ENCODE data around the gene KIAA1671. TPM values are rescaled to one million over a fixed set of nuclear protein-coding genes. Genes with fewer than 3 reads are reported as not detected.

KIAA1671 gene
- total and polyA plus RNA-seq, 9 of the 15 experiments (the other 6 are each of a cell fraction or from before 2014, with no cell fraction given) = under 0.01 to 0.11 (median 0.02) TPM; not detected in 5

DNA sequence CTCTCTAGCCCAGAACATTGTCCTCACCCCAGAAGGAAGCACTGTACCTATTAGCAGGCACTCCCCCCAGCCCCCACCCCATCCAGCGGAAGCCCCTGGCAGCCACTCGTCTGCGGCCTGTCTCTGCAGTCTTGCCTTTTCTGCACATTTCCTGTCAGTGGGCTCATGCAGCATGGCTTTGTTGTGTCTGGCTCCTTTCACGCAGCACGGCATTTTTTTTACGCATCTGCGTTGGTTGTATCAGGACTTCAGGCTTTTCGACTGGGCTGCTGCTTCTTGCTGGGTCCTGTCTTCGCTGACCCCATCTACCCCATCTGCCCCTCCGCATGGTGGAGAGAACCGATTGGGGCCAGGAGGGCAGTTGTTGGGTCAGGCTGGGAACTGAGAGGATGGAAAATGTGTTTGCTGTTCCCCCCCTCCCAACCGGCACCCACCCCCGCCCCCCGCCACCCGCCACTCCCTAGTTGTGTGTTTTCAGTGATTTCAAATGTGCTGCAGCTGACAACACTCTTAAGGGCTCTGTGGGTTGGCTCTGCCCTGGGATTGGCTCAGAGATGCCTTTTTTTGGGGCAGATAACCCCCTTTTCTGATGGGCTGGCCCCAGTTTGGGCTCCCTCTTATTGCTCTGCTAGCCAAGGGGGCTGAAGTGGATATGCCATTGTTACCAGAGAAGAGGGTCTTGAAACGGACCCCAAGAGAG, 110.0 kb downstream of the KIAA1671 start:
- FAIRE-seq (no peak), ATAC-seq (no peak), DNase-seq (ENCODE audit: extremely low read depth in 1 of 4, low spot score in 3 of 4) (no peak)
- CTCF ChIA-PET (ENCODE audit: low intra/inter-chr PET ratio) = no interaction called here
- H3K79me2 ChIP-seq (ENCODE audit: control insufficient read depth, insufficient read depth, low read length) = no peaks in the 10 kb centered on the region
- no peak overlapping the region for H3K9ac ChIP-seq (ENCODE audit: insufficient read depth in 1 of 2, low read depth in 2 of 2, low read length in 2 of 2)
- H3K9me3 ChIP-seq (replicated peaks; ENCODE audit: control insufficient read depth, insufficient read depth, low read depth, low read length) = no peaks in the 10 kb centered on the region
- H3K36me3 ChIP-seq (ENCODE audit: control insufficient read depth, insufficient read depth, low read length) = no peaks in the 10 kb centered on the region
- intact Hi-C loops (cut with micrococcal nuclease) (no loop called here), in situ Hi-C loops (cut with MboI) (no loop called here)
- H3K27ac ChIP-seq (ENCODE audit: extremely low read depth, low read depth, low read length) = no peak overlapping the region
- H3K9me1 ChIP-seq (ENCODE audit: control insufficient read depth, insufficient read depth, low read length) = no peaks in the 10 kb centered on the region
- H4K20me1 ChIP-seq (replicated peaks; ENCODE audit: control insufficient read depth, insufficient read depth, low read length) = no peaks in the 10 kb centered on the region
- no peak for TF ChIP-seq EP300 (IDR thresholded peaks at IDR 0.05; ENCODE audit: low read length)
- no peak for TF ChIP-seq TBP (optimal IDR thresholded peaks at IDR 0.05; ENCODE audit: low read depth, low read length)
- no peak for TF ChIP-seq ZNF274 (IDR thresholded peaks at IDR 0.05; ENCODE audit: borderline replicate concordance, low read depth, low read length)
- no peak for TF ChIP-seq LCOR (CRISPR knock-in tag; IDR thresholded peaks at IDR 0.05)
- TF ChIP-seq, protein P1, sequence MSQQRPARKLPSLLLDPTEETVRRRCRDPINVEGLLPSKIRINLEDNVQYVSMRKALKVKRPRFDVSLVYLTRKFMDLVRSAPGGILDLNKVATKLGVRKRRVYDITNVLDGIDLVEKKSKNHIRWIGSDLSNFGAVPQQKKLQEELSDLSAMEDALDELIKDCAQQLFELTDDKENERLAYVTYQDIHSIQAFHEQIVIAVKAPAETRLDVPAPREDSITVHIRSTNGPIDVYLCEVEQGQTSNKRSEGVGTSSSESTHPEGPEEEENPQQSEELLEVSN (IDR thresholded peaks at IDR 0.05; ENCODE audit: borderline replicate concordance in 1 of 2, extremely low read depth in 1 of 2, insufficient read depth in 1 of 2, insufficient read length in 1 of 2, low read depth in 1 of 2, low read length in 1 of 2, poor library complexity in 1 of 2, severe bottlenecking in 1 of 2) = no peak
- no peak for TF ChIP-seq CBFA2T3 (IDR thresholded peaks at IDR 0.05)
- TF ChIP-seq SREBF1 (IDR thresholded peaks at IDR 0.05; ENCODE audit: borderline replicate concordance, low read depth, low read length) = no peak
- TF ChIP-seq, protein P2, sequence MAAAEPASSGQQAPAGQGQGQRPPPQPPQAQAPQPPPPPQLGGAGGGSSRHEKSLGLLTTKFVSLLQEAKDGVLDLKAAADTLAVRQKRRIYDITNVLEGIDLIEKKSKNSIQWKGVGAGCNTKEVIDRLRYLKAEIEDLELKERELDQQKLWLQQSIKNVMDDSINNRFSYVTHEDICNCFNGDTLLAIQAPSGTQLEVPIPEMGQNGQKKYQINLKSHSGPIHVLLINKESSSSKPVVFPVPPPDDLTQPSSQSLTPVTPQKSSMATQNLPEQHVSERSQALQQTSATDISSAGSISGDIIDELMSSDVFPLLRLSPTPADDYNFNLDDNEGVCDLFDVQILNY (CRISPR knock-in tag; IDR thresholded peaks at IDR 0.05) = no peak
- TF ChIP-seq, protein P3, sequence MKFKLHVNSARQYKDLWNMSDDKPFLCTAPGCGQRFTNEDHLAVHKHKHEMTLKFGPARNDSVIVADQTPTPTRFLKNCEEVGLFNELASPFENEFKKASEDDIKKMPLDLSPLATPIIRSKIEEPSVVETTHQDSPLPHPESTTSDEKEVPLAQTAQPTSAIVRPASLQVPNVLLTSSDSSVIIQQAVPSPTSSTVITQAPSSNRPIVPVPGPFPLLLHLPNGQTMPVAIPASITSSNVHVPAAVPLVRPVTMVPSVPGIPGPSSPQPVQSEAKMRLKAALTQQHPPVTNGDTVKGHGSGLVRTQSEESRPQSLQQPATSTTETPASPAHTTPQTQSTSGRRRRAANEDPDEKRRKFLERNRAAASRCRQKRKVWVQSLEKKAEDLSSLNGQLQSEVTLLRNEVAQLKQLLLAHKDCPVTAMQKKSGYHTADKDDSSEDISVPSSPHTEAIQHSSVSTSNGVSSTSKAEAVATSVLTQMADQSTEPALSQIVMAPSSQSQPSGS (CRISPR knock-in tag; IDR thresholded peaks at IDR 0.05) = no peak
- 4% methylated on average over 5 of the region's 16 CpGs for WGBS (ENCODE audit: insufficient coverage, low coverage, missing lambda C conversion rate)
- no peak overlapping the region for H3K4me2 ChIP-seq (ENCODE audit: insufficient read depth, low read length)
- POLR2A ChIA-PET = no interaction called here
- H3K27me3 ChIP-seq (ENCODE audit: control insufficient read depth in 2 of 2, insufficient read depth in 2 of 2, low read length in 2 of 2) = peaks cover 0 to 24% of the 10 kb centered on the region in 2 experiments; a peak in 2 of 5 replicates
- no peak overlapping the region for H3K4me3 ChIP-seq
- no peak overlapping the region for H2AFZ ChIP-seq (ENCODE audit: low read depth, low read length)
- BruUV-seq (replicated peaks) = no TSS peak
- no peaks in the 10 kb centered on the region for H3K4me1 ChIP-seq (replicated peaks in 1 of 2; ENCODE audit: control insufficient read depth in 2 of 2, insufficient read depth in 2 of 2, low read length in 2 of 2)
